Spleen (tissue), 11 donors: ENCODE measurements around the gene RNLS. TPM values are rescaled to one million over a fixed set of nuclear protein-coding genes. Genes with fewer than 3 reads are reported as not detected.

Experiments
- DNase-seq: peaks from one replicate; pipeline ENCODE4 v3.0.0-alpha.2; 2020
- H3K27ac ChIP-seq, 8 donors: fragments of 200-600 bp; sonication (generic) in 7 of 8; 1 replicate in 4 of 8; 2 replicates in 4 of 8; pipeline versions ENCODE4 v1.5.0 to v1.8.0; 2016 to 2021; ENCODE audit warnings: inconsistent platforms in 4 of 8, mild to moderate bottlenecking in 4 of 8, moderate library complexity in 1 of 8
- H3K27me3 ChIP-seq, 7 donors: fragments of 200-600 bp; sonication (generic) in 6 of 7; replicated peaks in 1 of 7; 1 replicate in 4 of 7; 2 replicates in 3 of 7; pipeline versions ENCODE4 v1.5.0 to v1.8.0; 2016 to 2021; ENCODE audit warnings: inconsistent platforms in 3 of 7, mild to moderate bottlenecking in 1 of 7
- H3K36me3 ChIP-seq, 6 donors: fragments of 200-600 bp; sonication (generic) in 5 of 6; 1 replicate in 4 of 6; 2 replicates in 2 of 6; pipeline versions ENCODE4 v1.5.0 to v1.8.0; 2016 to 2021; ENCODE audit warnings: inconsistent platforms in 2 of 6
- H3K4me1 ChIP-seq, 6 donors: fragments of 200-600 bp; sonication (generic) in 5 of 6; 1 replicate in 3 of 6; 2 replicates in 3 of 6; pipeline versions ENCODE4 v1.5.0 to v1.8.0; 2016 to 2021; ENCODE audit warnings: inconsistent platforms in 3 of 6
- H3K4me3 ChIP-seq, 8 donors: fragments of 200-600 bp; sonication (generic) in 7 of 8; 1 replicate in 4 of 8; 2 replicates in 4 of 8; pipeline versions ENCODE4 v1.5.0 to v1.8.0; 2016 to 2021; ENCODE audit warnings: inconsistent platforms in 4 of 8, mild to moderate bottlenecking in 4 of 8, moderate library complexity in 2 of 8
- H3K9me3 ChIP-seq, 8 donors: fragments of 200-600 bp; sonication (generic) in 7 of 8; 1 replicate in 4 of 8; 2 replicates in 4 of 8; pipeline versions ENCODE4 v1.5.0 to v1.8.0; 2016 to 2021; ENCODE audit warnings: inconsistent platforms in 4 of 8
- POLR2A ChIP-seq, 3 donors: fragments of 450-650 bp; IDR thresholded peaks; one replicate each; pipeline ENCODE4 v1.5.1; 2017; ENCODE audit warnings: antibody characterized with exemption in 3 of 3, mild to moderate bottlenecking in 1 of 3
- POLR2AphosphoS5 ChIP-seq, 3 donors: sonication (generic); formaldehyde crosslinking; IDR thresholded peaks; one replicate each; pipeline ENCODE4 v1.5.1; 2017; ENCODE audit warnings: antibody characterized with exemption in 3 of 3
- WGBS, 5 donors: extraction: QIAGEN DNeasy Blood & Tissue Kit in 3 of 5; methylation state at CpG; one replicate each; pipeline versions ENCODE4 v1.1.5 to v1.1.7; 2013 to 2018; 5-methylcytosine and 5-hydroxymethylcytosine counted together
- intact Hi-C: fragments of 100-400 bp; cut with DNase I; formaldehyde crosslinking; loops from one replicate; pipeline ENCODE4 v1.15.0; 2023; ENCODE audit warnings: low total_unique reads
- polyA plus RNA-seq, 3 donors: library from polyadenylated mRNA; stranded (reverse); fragments of 200-250 nt; gene quantifications; one replicate each; pipeline ENCODE4 v1.2.1, GENCODE V29; 2013
- total RNA-seq, 7 donors: library from RNA; depleted of rRNA in 3 of 7; stranded (reverse); fragments of >200 nt in 3 of 7; fragmentation: NEBNext Ultra II Directional in 4 of 7; extraction: Animal tissue kit (Norgen Biotek cat#: 25700) in 4 of 7; gene quantifications; one replicate each; pipeline versions ENCODE4 v1.1.0 to v1.2.1, GENCODE V29; 2016 to 2021
- TF ChIP-seq, protein P1 (sequence below), 11 experiments: fragments of 200-600 bp in 7 of 11; fragments of 450-650 bp in 4 of 11; sonication (generic) in 4 of 11; IDR thresholded peaks in 8 of 11; conservative IDR thresholded peaks in 3 of 11; 1 replicate in 7 of 11; 2 replicates in 4 of 11; pipeline versions ENCODE4 v1.4.0 to v1.8.0; 2016 to 2021; ENCODE audit warnings: antibody characterized with exemption in 11 of 11, inconsistent platforms in 4 of 11, mild to moderate bottlenecking in 1 of 11
- donor health status: healthy with polysubstance abuse.
- donor health status: DM: no; HTN: no; CAD: no; lungs with moderate emphysema.
- donor health status: DM: no; HTN: no; CAD: no.
- donor health status: Bipolar disorder and iron deficiency.
- donor health status: healthy.
- donor health status: DM: no; HTN: no; CAD: no.
- donor health status: DM: yes; HTN: yes; CAD: no.

RNLS gene
- total and polyA plus RNA-seq, 10 donors, result 4.5 to 28.8 (median 8.5) TPM

DNA sequence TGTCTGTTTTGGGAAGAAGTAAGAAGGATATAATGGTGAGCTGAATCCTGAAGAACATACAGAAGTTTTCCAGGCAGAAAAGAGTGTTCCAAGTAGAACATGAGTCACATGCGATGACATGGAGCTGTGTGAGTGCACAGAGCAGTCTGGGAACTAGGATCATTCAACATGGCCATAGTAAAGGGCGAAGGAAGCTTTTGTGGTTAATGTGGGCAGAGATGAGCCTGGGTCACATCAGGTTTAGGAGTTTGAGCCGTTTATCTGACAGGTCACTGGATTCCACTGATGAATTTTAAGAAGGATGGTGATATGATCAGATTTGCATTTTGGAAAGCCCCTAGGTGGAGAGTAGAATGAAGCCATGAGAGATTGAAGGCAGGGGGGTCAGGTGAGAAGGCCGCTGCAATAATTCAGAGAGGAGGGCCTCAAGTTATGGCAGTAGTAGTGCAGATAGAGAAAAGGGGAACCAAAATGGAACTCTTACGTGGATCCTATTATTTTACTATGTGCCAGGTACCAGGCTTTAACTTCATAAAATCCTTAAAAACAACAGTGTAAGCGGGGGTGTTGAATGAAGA lies 171.3 kb downstream of the RNLS start:
- no peak for TF ChIP-seq POLR2A (IDR thresholded peaks at IDR 0.05)
- no peak for TF ChIP-seq POLR2AphosphoS5 (IDR thresholded peaks at IDR 0.05)
- TF ChIP-seq, protein P1, sequence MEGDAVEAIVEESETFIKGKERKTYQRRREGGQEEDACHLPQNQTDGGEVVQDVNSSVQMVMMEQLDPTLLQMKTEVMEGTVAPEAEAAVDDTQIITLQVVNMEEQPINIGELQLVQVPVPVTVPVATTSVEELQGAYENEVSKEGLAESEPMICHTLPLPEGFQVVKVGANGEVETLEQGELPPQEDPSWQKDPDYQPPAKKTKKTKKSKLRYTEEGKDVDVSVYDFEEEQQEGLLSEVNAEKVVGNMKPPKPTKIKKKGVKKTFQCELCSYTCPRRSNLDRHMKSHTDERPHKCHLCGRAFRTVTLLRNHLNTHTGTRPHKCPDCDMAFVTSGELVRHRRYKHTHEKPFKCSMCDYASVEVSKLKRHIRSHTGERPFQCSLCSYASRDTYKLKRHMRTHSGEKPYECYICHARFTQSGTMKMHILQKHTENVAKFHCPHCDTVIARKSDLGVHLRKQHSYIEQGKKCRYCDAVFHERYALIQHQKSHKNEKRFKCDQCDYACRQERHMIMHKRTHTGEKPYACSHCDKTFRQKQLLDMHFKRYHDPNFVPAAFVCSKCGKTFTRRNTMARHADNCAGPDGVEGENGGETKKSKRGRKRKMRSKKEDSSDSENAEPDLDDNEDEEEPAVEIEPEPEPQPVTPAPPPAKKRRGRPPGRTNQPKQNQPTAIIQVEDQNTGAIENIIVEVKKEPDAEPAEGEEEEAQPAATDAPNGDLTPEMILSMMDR (IDR thresholded peaks at IDR 0.05 in 8 of 11, conservative IDR thresholded peaks at IDR 0.05 in 3 of 11), result no peak
- intact Hi-C loops, result no loop called here

DNA sequence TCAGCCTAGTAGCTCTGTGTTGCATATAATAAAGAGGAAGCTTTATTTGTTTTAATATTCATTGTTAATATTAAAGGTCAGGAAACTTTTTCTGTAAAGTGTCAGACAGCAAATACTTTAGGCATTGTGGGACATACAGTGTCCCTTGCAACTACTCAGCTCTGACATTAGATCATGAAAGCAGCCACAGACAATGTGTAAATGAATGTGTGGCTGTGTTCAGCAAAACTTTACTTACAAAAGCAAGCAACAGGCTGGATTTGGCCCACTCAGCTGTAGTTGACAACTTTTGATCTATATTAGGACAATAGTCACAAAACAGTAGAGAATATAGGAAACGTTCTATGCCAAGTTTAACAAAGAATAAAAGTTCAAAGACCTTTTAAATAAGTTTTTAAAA lies 173.3 kb downstream of the RNLS start:
- no peak for DNase-seq
- H3K36me3 ChIP-seq, result no peaks in the 10 kb centered on the region
- 70 to 77% (median 76%) methylated on average over 1 of the region's 1 CpG for WGBS, 5 donors
- H3K4me3 ChIP-seq, result no peak overlapping the region
- peaks cover 0 to 16% (median 0%) of the 10 kb centered on the region in 6 donors for H3K4me1 ChIP-seq
- intact Hi-C loops, result no loop called here
- H3K9me3 ChIP-seq, result no peaks in the 10 kb centered on the region
- TF ChIP-seq POLR2A (IDR thresholded peaks at IDR 0.05) (no peak), POLR2AphosphoS5 (IDR thresholded peaks at IDR 0.05) (no peak)
- TF ChIP-seq, protein P1 (IDR thresholded peaks at IDR 0.05 in 8 of 11, conservative IDR thresholded peaks at IDR 0.05 in 3 of 11), result no peak
- H3K27me3 ChIP-seq, result no peaks in the 10 kb centered on the region
- H3K27ac ChIP-seq, result no peak overlapping the region

More for the DNA sequence above, 171.3 kb downstream of the RNLS start:
- Histone ChIP-seq H3K9me3 (no peaks in the 10 kb centered on the region), H3K4me3 (no peak overlapping the region), H3K36me3 (no peaks in the 10 kb centered on the region), H3K27ac (no peak overlapping the region), H3K4me1 (peaks cover 0 to 16% (median 0%) of the 10 kb centered on the region in 6 donors), H3K27me3 (no peaks in the 10 kb centered on the region)
- no peak for DNase-seq
- 75 to 81% (median 77%) methylated on average over 6 of the region's 6 CpGs for WGBS, 5 donors

DNA sequence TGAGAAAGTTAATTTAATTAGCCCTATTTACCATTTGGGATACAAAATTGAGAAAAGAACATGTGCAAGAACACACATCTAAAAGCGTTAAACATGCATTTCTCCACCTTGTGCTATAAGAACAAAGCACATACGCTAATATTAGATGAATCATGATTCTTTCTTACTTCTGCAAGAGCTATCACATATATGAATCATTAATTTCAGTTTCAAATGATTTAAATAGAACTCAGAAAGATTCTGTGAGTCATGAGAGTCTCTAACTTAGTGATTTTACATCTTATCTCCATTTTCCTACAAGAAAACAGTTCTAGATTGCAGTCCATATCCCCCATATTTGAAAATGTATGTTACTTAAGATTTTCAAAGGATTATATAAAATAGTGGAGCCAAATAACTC lies 173.9 kb downstream of the RNLS start:
- WGBS, 5 donors, result 78 to 84% (median 82%) methylated on average over 2 of the region's 2 CpGs
- intact Hi-C loops, result no loop called here
- TF ChIP-seq POLR2A (IDR thresholded peaks at IDR 0.05) (no peak), POLR2AphosphoS5 (IDR thresholded peaks at IDR 0.05) (no peak)
- TF ChIP-seq, protein P1 (IDR thresholded peaks at IDR 0.05 in 8 of 11, conservative IDR thresholded peaks at IDR 0.05 in 3 of 11), result no peak
- Histone ChIP-seq H3K27me3 (no peaks in the 10 kb centered on the region), H3K36me3 (no peaks in the 10 kb centered on the region), H3K9me3 (no peaks in the 10 kb centered on the region), H3K4me1 (peaks cover 0 to 16% (median 0%) of the 10 kb centered on the region in 6 donors), H3K4me3 (no peak overlapping the region), H3K27ac (no peak overlapping the region)
- DNase-seq, result no peak

DNA sequence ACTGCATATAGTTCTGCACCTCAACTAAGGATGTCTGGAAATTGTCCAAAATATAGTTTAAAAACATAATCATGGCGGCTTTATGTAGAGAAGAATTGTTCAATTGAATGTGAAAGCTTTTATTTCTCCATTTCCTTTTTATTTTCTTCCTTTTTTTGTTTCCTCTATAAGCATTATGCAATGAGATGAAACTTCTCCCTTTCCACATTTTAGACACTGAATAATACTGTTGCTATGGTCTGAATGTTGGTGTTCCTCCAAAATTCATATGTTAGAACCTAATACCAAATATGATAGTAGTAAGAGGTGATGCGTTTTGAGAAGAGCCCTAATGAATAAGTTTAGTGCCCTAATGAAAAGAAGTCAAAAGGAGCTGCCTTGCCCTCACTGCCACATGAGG lies 175.0 kb downstream of the RNLS start:
- no peaks in the 10 kb centered on the region for H3K36me3 ChIP-seq
- TF ChIP-seq POLR2AphosphoS5 (IDR thresholded peaks at IDR 0.05) (no peak), POLR2A (IDR thresholded peaks at IDR 0.05) (no peak)
- TF ChIP-seq, protein P1 (IDR thresholded peaks at IDR 0.05 in 8 of 11, conservative IDR thresholded peaks at IDR 0.05 in 3 of 11), result no peak
- H3K4me1 ChIP-seq, result peaks cover 0 to 15% (median 0%) of the 10 kb centered on the region in 6 donors
- intact Hi-C loops, result no loop called here
- no peaks in the 10 kb centered on the region for H3K27me3 ChIP-seq
- WGBS, 5 donors, result 55 to 86% (median 78%) methylated on average over 2 of the region's 2 CpGs
- DNase-seq, result no peak
- H3K4me3 ChIP-seq, result no peak overlapping the region
- peak overlapping the region in 2 of 8 donors; percentile 27 to 58 for H3K27ac ChIP-seq
- no peaks in the 10 kb centered on the region for H3K9me3 ChIP-seq
